D721Med (cell line): ENCODE results near the gene UTP11.

Source experiments
- DNase-seq: peaks from one replicate; pipeline ENCODE4 v3.0.0; 2011; ENCODE audit warnings: low spot score; ENCODE audit not compliant: insufficient read length
- FAIRE-seq: peaks from 2 replicates; lab custom pipeline; 2011; peaks lifted over from hg19 to GRCh38; lab: Jason Lieb, UNC
- CTCF ChIP-seq: IDR thresholded peaks from 2 replicates; pipeline ENCODE4 v1.5.1; 2012; ENCODE audit warnings: mild to moderate bottlenecking, control low read depth; ENCODE audit not compliant: insufficient read depth; ENCODE audit errors: missing control alignments

UTP11 gene

GRCh38 chr1:38046333-38046883 lies 33.9 kb downstream of the UTP11 start, which contains the start of gene POU3F1:
POU3F1 (minus strand) TSS chr1:38046793; CDS start chr1:38046743, 50 bp downstream.
- no peak for FAIRE-seq
- no peak for DNase-seq
- no peak for TF ChIP-seq CTCF

GRCh38 chr1:38046884-38047602 lies 34.5 kb downstream of the UTP11 start:
- FAIRE-seq (no peak), DNase-seq (peak; percentile 85)
- no peak for TF ChIP-seq CTCF

GRCh38 chr1:38047603-38048141 lies 35.1 kb downstream of the UTP11 start:
- DNase-seq (no peak), FAIRE-seq (no peak)
- no peak for TF ChIP-seq CTCF

- TF ChIP-seq CTCF, result no peak
- FAIRE-seq, result no peak
- DNase-seq, result no peak
These were observed 38.0 kb downstream of the UTP11 start for GRCh38 chr1:38050397-38051078.

GRCh38 chr1:38051079-38051543 lies 38.6 kb downstream of the UTP11 start:
- no peak for FAIRE-seq
- TF ChIP-seq CTCF, result no peak

GRCh38 chr1:38052750-38053415 lies 40.3 kb downstream of the UTP11 start:
- DNase-seq (no peak), FAIRE-seq (no peak)
- TF ChIP-seq CTCF, result no peak

More at GRCh38 chr1:38051079-38051543, 38.6 kb downstream of the UTP11 start:
- no peak for DNase-seq
